GM23338 (cell line): ENCODE measurements around the gene SYT2. TPM values are rescaled to one million over a fixed set of nuclear protein-coding genes. Genes with fewer than 3 reads are reported as not detected.

Source experiments
- ATAC-seq: fragments of 200-7000 bp; cut with Tn5 transposase; 3 replicates; pipeline ENCODE4 v1.9.1; 2020
- DNase-seq: peaks from one replicate; pipeline ENCODE4 v3.0.0-alpha.2; 2015; ENCODE audit warnings: low spot score
- H2AFZ ChIP-seq: fragments of 200-600 bp; sonication (generic); 2 replicates; pipeline ENCODE4 v1.8.0; 2016; ENCODE audit warnings: antibody characterized with exemption, mild to moderate bottlenecking, moderate library complexity
- H3F3A ChIP-seq: fragments of 200-600 bp; sonication (generic); replicated peaks from 2 replicates; pipeline ENCODE4 v1.8.0; 2017; ENCODE audit warnings: antibody characterized with exemption, mixed run types, low read depth
- H3K27ac ChIP-seq: fragments of 200-600 bp; sonication (generic); 2 replicates; pipeline ENCODE4 v1.6.1; 2016; ENCODE audit warnings: low read depth
- H3K27me3 ChIP-seq: fragments of 200-600 bp; sonication (generic); 2 replicates; pipeline ENCODE4 v1.8.0; 2016; ENCODE audit warnings: mild to moderate bottlenecking, mixed run types, moderate library complexity; ENCODE audit not compliant: insufficient read depth
- H3K36me3 ChIP-seq: fragments of 200-600 bp; sonication (generic); 2 replicates; pipeline ENCODE4 v1.8.0; 2016; ENCODE audit warnings: mild to moderate bottlenecking; ENCODE audit not compliant: insufficient read depth
- H3K4me1 ChIP-seq: fragments of 200-600 bp; sonication (generic); 2 replicates; pipeline ENCODE4 v1.8.0; 2016; ENCODE audit warnings: mild to moderate bottlenecking, moderate library complexity; ENCODE audit not compliant: insufficient read depth
- H3K4me2 ChIP-seq: fragments of 200-600 bp; sonication (generic); 2 replicates; pipeline ENCODE4 v1.7.1; 2017; ENCODE audit warnings: mixed run types
- H3K4me3 ChIP-seq: fragments of 200-600 bp; sonication (generic); 2 replicates; pipeline ENCODE4 v1.6.1; 2016; ENCODE audit warnings: mixed run types
- H3K79me2 ChIP-seq: fragments of 200-600 bp; sonication (generic); replicated peaks from 2 replicates; pipeline ENCODE4 v1.8.0; 2017; ENCODE audit warnings: mild to moderate bottlenecking; ENCODE audit not compliant: insufficient read depth
- H3K9me2 ChIP-seq: fragments of 200-600 bp; sonication (generic); 2 replicates; pipeline ENCODE4 v1.8.0; 2017; ENCODE audit not compliant: insufficient read depth
- H4K20me1 ChIP-seq: fragments of 200-600 bp; sonication (generic); replicated peaks from 2 replicates; pipeline ENCODE4 v1.8.0; 2017; ENCODE audit warnings: mild to moderate bottlenecking; ENCODE audit not compliant: insufficient read depth
- H3K27ac Mint-ChIP-seq: 2 replicates; pipeline ENCODE4 v1.8.0; 2020; ENCODE audit warnings: inconsistent platforms, mild to moderate bottlenecking, moderate library complexity, mixed read lengths
- H3K27me3 Mint-ChIP-seq: 3 replicates; pipeline ENCODE4 v1.8.0; 2022; ENCODE audit warnings: low read depth, mild to moderate bottlenecking, moderate library complexity, mixed read lengths, inconsistent platforms; ENCODE audit not compliant: insufficient read depth, poor library complexity
- H3K36me3 Mint-ChIP-seq: 3 replicates; pipeline ENCODE4 v1.8.0; 2021; ENCODE audit warnings: low read depth, mild to moderate bottlenecking, inconsistent platforms, moderate library complexity, mixed read lengths
- H3K4me1 Mint-ChIP-seq: 3 replicates; pipeline ENCODE4 v1.8.0; 2020; ENCODE audit warnings: mild to moderate bottlenecking, inconsistent platforms, mixed read lengths
- H3K4me3 Mint-ChIP-seq: 3 replicates; pipeline ENCODE4 v1.8.0; 2021; ENCODE audit warnings: moderate library complexity, mild to moderate bottlenecking, inconsistent platforms, mixed read lengths
- H3K9me3 Mint-ChIP-seq: 3 replicates; pipeline ENCODE4 v1.8.0; 2020; ENCODE audit warnings: moderate library complexity, mild to moderate bottlenecking, inconsistent platforms, mixed read lengths
- CREB1 ChIP-seq: fragments of 250-450 bp; sonication (Bioruptor Pico); IDR thresholded peaks from 2 replicates; pipeline ENCODE4 v1.5.0; 2020; ENCODE audit warnings: low read depth, mild to moderate bottlenecking, moderate library complexity
- EZH2phosphoT487 ChIP-seq: fragments of 200-600 bp; sonication (generic); IDR thresholded peaks from one replicate; pipeline ENCODE4 v1.8.1; 2018; ENCODE audit warnings: antibody characterized with exemption; ENCODE audit not compliant: unreplicated experiment
- NANOG ChIP-seq: IDR thresholded peaks from 2 replicates; pipeline ENCODE4 v1.6.1; 2016; ENCODE audit warnings: antibody characterized with exemption, borderline replicate concordance
- STAT1 ChIP-seq: IDR thresholded peaks from one replicate; pipeline ENCODE4 v1.6.1; 2016; ENCODE audit warnings: antibody characterized with exemption; ENCODE audit not compliant: unreplicated experiment
- polyA plus RNA-seq: library from polyadenylated mRNA; unstranded; fragments of >200 nt; fragmentation: Nextera tagmentation; extraction: Ambion mirVana; gene quantifications from 2 replicates; pipeline ENCODE4 v1.2.1, GENCODE V29; 2016
- total RNA-seq: library from RNA; depleted of rRNA; stranded (reverse); fragments of >200 nt; shearing (Covaris generic); gene quantifications from 2 replicates; pipeline ENCODE4 v1.2.3, GENCODE V29; 2014
- TF ChIP-seq, protein P1 (sequence below): fragments of 250-450 bp; sonication (Bioruptor Pico); IDR thresholded peaks from 2 replicates; pipeline ENCODE4 v1.5.0; 2020; ENCODE audit warnings: mild to moderate bottlenecking, moderate library complexity
- TF ChIP-seq, protein P2 (sequence below), 2 experiments: fragments of 200-600 bp in 1 of 2; sonication (generic) in 1 of 2; conservative IDR thresholded peaks; 2 replicates each; pipeline versions ENCODE4 v1.5.1 to v1.6.1; 2016 to 2017; ENCODE audit warnings: antibody characterized with exemption in 2 of 2, low read depth in 2 of 2, mild to moderate bottlenecking in 2 of 2, moderate library complexity in 1 of 2

The SYT2 gene
- total and polyA plus RNA-seq, 2 experiments from 2014 or later: 2.4 to 12.5 TPM

DNA sequence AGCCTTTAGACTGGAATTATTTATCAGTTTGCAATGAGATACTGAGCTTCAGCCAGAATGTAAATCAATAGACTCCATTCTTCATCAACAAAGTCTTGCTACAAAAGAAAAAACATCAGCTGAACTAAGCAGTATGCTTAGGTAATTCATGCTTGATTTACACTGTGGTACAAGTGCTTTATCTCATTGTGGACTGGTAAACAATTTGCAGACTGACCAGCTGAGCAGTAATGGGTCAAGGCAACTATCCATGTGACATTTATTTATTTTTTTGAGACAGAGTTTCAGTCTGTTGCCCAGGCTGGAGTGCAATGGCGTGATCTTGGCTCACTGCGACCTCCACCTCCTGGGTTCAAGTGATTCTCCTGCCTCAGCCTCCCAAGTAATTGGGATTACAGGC is 39.8 kb upstream of the SYT2 start:
- no peak for ATAC-seq
- TF ChIP-seq, protein P1, sequence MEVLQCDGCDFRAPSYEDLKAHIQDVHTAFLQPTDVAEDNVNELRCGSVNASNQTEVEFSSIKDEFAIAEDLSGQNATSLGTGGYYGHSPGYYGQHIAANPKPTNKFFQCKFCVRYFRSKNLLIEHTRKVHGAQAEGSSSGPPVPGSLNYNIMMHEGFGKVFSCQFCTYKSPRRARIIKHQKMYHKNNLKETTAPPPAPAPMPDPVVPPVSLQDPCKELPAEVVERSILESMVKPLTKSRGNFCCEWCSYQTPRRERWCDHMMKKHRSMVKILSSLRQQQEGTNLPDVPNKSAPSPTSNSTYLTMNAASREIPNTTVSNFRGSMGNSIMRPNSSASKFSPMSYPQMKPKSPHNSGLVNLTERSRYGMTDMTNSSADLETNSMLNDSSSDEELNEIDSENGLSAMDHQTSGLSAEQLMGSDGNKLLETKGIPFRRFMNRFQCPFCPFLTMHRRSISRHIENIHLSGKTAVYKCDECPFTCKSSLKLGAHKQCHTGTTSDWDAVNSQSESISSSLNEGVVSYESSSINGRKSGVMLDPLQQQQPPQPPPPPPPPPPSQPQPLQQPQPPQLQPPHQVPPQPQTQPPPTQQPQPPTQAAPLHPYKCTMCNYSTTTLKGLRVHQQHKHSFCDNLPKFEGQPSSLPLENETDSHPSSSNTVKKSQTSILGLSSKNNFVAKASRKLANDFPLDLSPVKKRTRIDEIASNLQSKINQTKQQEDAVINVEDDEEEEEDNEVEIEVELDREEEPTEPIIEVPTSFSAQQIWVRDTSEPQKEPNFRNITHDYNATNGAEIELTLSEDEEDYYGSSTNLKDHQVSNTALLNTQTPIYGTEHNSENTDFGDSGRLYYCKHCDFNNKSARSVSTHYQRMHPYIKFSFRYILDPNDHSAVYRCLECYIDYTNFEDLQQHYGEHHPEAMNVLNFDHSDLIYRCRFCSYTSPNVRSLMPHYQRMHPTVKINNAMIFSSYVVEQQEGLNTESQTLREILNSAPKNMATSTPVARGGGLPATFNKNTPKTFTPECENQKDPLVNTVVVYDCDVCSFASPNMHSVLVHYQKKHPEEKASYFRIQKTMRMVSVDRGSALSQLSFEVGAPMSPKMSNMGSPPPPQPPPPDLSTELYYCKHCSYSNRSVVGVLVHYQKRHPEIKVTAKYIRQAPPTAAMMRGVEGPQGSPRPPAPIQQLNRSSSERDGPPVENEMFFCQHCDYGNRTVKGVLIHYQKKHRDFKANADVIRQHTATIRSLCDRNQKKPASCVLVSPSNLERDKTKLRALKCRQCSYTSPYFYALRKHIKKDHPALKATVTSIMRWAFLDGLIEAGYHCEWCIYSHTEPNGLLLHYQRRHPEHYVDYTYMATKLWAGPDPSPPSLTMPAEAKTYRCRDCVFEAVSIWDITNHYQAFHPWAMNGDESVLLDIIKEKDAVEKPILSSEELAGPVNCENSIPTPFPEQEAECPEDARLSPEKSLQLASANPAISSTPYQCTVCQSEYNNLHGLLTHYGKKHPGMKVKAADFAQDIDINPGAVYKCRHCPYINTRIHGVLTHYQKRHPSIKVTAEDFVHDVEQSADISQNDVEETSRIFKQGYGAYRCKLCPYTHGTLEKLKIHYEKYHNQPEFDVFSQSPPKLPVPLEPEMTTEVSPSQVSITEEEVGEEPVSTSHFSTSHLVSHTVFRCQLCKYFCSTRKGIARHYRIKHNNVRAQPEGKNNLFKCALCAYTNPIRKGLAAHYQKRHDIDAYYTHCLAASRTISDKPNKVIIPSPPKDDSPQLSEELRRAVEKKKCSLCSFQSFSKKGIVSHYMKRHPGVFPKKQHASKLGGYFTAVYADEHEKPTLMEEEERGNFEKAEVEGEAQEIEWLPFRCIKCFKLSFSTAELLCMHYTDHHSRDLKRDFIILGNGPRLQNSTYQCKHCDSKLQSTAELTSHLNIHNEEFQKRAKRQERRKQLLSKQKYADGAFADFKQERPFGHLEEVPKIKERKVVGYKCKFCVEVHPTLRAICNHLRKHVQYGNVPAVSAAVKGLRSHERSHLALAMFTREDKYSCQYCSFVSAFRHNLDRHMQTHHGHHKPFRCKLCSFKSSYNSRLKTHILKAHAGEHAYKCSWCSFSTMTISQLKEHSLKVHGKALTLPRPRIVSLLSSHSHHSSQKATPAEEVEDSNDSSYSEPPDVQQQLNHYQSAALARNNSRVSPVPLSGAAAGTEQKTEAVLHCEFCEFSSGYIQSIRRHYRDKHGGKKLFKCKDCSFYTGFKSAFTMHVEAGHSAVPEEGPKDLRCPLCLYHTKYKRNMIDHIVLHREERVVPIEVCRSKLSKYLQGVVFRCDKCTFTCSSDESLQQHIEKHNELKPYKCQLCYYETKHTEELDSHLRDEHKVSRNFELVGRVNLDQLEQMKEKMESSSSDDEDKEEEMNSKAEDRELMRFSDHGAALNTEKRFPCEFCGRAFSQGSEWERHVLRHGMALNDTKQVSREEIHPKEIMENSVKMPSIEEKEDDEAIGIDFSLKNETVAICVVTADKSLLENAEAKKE (CRISPR knock-in tag): no peak
- no peak for TF ChIP-seq NANOG
- TF ChIP-seq EZH2phosphoT487: no peak

DNA sequence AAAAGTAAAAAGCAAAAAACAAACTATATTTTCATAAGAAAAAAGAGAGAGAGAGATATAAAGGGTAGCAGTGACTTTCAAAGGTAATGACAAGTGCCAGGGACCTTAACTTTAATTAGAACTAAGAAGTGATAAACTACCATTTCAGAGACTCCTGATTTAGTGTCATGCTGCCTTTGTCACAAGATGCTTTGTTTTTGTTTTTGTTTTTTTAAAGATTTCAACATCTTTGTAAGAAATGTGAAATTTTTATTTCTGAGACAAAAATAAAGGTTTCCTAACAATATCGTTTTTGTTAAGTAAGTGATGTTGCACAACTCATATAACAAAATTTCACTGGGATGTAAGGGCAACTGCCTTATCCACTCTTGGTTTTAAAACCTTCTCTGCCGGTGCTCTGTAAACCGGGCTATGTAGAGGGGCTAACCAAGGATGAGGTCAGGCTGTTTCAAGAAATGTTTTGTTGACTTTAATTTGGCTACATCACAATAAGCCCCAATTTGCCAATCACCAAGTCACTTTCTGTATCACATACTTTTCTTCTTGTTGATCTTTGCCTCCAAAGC is 35.2 kb upstream of the SYT2 start:
- Histone ChIP-seq H2AFZ (no peak overlapping the region), H3K9me2 (no peaks in the 10 kb centered on the region)
- no peak overlapping the region for H3K4me3 Mint-ChIP-seq
- TF ChIP-seq STAT1 (no peak), CREB1 (CRISPR knock-in tag) (no peak)
- TF ChIP-seq, protein P2, sequence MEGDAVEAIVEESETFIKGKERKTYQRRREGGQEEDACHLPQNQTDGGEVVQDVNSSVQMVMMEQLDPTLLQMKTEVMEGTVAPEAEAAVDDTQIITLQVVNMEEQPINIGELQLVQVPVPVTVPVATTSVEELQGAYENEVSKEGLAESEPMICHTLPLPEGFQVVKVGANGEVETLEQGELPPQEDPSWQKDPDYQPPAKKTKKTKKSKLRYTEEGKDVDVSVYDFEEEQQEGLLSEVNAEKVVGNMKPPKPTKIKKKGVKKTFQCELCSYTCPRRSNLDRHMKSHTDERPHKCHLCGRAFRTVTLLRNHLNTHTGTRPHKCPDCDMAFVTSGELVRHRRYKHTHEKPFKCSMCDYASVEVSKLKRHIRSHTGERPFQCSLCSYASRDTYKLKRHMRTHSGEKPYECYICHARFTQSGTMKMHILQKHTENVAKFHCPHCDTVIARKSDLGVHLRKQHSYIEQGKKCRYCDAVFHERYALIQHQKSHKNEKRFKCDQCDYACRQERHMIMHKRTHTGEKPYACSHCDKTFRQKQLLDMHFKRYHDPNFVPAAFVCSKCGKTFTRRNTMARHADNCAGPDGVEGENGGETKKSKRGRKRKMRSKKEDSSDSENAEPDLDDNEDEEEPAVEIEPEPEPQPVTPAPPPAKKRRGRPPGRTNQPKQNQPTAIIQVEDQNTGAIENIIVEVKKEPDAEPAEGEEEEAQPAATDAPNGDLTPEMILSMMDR (conservative IDR thresholded peaks at IDR 0.05; ENCODE audit: low read depth in 2 of 2): no peak

More for the DNA sequence above, 39.8 kb upstream of the SYT2 start:
- Mint-ChIP-seq H3K4me3 (no peak overlapping the region), H3K9me3 (no peaks in the 10 kb centered on the region), H3K36me3 (peaks cover 94% of the 10 kb centered on the region), H3K27ac (no peak overlapping the region), H3K4me1 (no peaks in the 10 kb centered on the region), H3K27me3 (peaks cover 1% of the 10 kb centered on the region)
- Histone ChIP-seq H3K4me3 (no peak overlapping the region), H3K79me2 (0 out of 2 replicates have a peak, but pooled peaks cover 10% of the 10 kb centered on the region), H3K27me3 (no peaks in the 10 kb centered on the region), H3K36me3 (peaks cover 85% of the 10 kb centered on the region), H3K9me2 (no peaks in the 10 kb centered on the region), H3K27ac (no peak overlapping the region), H3K4me1 (no peaks in the 10 kb centered on the region), H4K20me1 (peaks cover 8% of the 10 kb centered on the region), H2AFZ (no peak overlapping the region), H3K4me2 (no peak overlapping the region), H3F3A (peaks cover 4% of the 10 kb centered on the region; the same call in 1 of the 2 replicates)
- DNase-seq: no peak

More for the DNA sequence above, 35.2 kb upstream of the SYT2 start:
- H3K4me3 ChIP-seq: no peak overlapping the region
- H3K36me3 Mint-ChIP-seq: peaks cover 95% of the 10 kb centered on the region
- DNase-seq (no peak), ATAC-seq (no peak)
- H3K4me1 ChIP-seq: no peaks in the 10 kb centered on the region
- H3K27ac Mint-ChIP-seq: no peak overlapping the region
- H3F3A ChIP-seq: no peaks in the 10 kb centered on the region; the same call in 1 of the 2 replicates
- H3K9me3 Mint-ChIP-seq: no peaks in the 10 kb centered on the region; the same call in 2 of the 3 replicates
- H3K4me2 ChIP-seq: no peak overlapping the region
- H3K36me3 ChIP-seq: peaks cover 90% of the 10 kb centered on the region
- H3K27me3 ChIP-seq: no peaks in the 10 kb centered on the region
- H4K20me1 ChIP-seq: peaks cover 23% of the 10 kb centered on the region
- no peaks in the 10 kb centered on the region for H3K4me1 Mint-ChIP-seq
- no peak overlapping the region for H3K27ac ChIP-seq
- H3K79me2 ChIP-seq: 0 out of 2 replicates have a peak, but pooled peaks cover 10% of the 10 kb centered on the region
- H3K27me3 Mint-ChIP-seq: peaks cover 6% of the 10 kb centered on the region
